ENCODE results near the gene ERICH2.

ERICH2 gene

GRCh38 chr2:170817093-170818035 is 47.2 kb downstream of the ERICH2 start:
- DNase-seq (ENCODE audit: low read depth, low spot score) = no peak

GRCh38 chr2:170818036-170818751 is 48.0 kb downstream of the ERICH2 start:
- no peak for DNase-seq (ENCODE audit: low read depth, low spot score)

GRCh38 chr2:170818752-170819470 is 48.7 kb downstream of the ERICH2 start:
- no peak for DNase-seq (ENCODE audit: low read depth, low spot score)

GRCh38 chr2:170819680-170820664 is 49.8 kb downstream of the ERICH2 start:
- DNase-seq (ENCODE audit: low read depth, low spot score) = no peak

- DNase-seq (ENCODE audit: low read depth, low spot score) = no peak
These were observed 50.8 kb downstream of the ERICH2 start for GRCh38 chr2:170820757-170821530.

GRCh38 chr2:170821531-170822289 is 51.5 kb downstream of the ERICH2 start:
- DNase-seq (ENCODE audit: low read depth, low spot score) = no peak

GRCh38 chr2:170822290-170823087 is 52.3 kb downstream of the ERICH2 start:
- DNase-seq (ENCODE audit: low read depth, low spot score) = no peak

- DNase-seq (ENCODE audit: low read depth, low spot score) = no peak
These were observed 53.1 kb downstream of the ERICH2 start for GRCh38 chr2:170823088-170823897.

- no peak for DNase-seq (ENCODE audit: low read depth, low spot score)
These were observed 53.7 kb downstream of the ERICH2 start for GRCh38 chr2:170823898-170824215.

GRCh38 chr2:170824526-170825015 is 54.4 kb downstream of the ERICH2 start:
- DNase-seq (ENCODE audit: low read depth, low spot score) = no peak

GRCh38 chr2:170827841-170828532 is 57.8 kb downstream of the ERICH2 start:
- DNase-seq (ENCODE audit: low read depth, low spot score) = no peak

- no peak for DNase-seq (ENCODE audit: low read depth, low spot score)
These were observed 58.3 kb downstream of the ERICH2 start for GRCh38 chr2:170828533-170828916.

GRCh38 chr2:170829036-170829435 is 58.9 kb downstream of the ERICH2 start:
- DNase-seq (ENCODE audit: low read depth, low spot score) = no peak

GRCh38 chr2:170830166-170830565 is 60.0 kb downstream of the ERICH2 start:
- DNase-seq (ENCODE audit: low read depth, low spot score) = no peak

GRCh38 chr2:170831115-170831514 is 60.9 kb downstream of the ERICH2 start:
- DNase-seq (ENCODE audit: low read depth, low spot score) = no peak

GRCh38 chr2:170836027-170836426 is 65.8 kb downstream of the ERICH2 start:
- DNase-seq (ENCODE audit: low read depth, low spot score) = no peak

- no peak for DNase-seq (ENCODE audit: low read depth, low spot score)
These were observed 70.6 kb downstream of the ERICH2 start for GRCh38 chr2:170840717-170841210.

Data from activated naive CD8-positive, alpha-beta T cell treated with anti-CD3 and anti-CD28 coated beads, Interleukin-2, amount 50 U/mL, for 16 hours (primary cell).